Sigmoid colon (tissue), 4 donors: ENCODE data around the gene ST13.

ENCODE experiments used
- CTCF ChIP-seq, 4 experiments: fragments of 450-650 bp in 3 of 4; fragments of 200-600 bp in 1 of 4; IDR thresholded peaks; one replicate each; pipeline ENCODE4 v1.5.1; 2016 to 2019; ENCODE audit warnings: antibody characterized with exemption in 4 of 4, mild to moderate bottlenecking in 3 of 4, moderate library complexity in 2 of 4
- EP300 ChIP-seq, 4 donors: sonication (generic); formaldehyde crosslinking; IDR thresholded peaks; one replicate each; pipeline ENCODE4 v1.6.1; 2017; ENCODE audit warnings: antibody characterized with exemption in 4 of 4
- POLR2A ChIP-seq, 2 donors: fragments of 450-650 bp; IDR thresholded peaks; one replicate each; pipeline ENCODE4 v1.6.1; 2016; ENCODE audit warnings: antibody characterized with exemption in 2 of 2, mild to moderate bottlenecking in 2 of 2, moderate library complexity in 2 of 2
- POLR2AphosphoS5 ChIP-seq, 4 donors: sonication (generic); formaldehyde crosslinking; IDR thresholded peaks; one replicate each; pipeline ENCODE4 v1.6.1; 2017; ENCODE audit warnings: antibody characterized with exemption in 4 of 4

- TF ChIP-seq POLR2A (IDR thresholded peaks at IDR 0.05): no peak
- TF ChIP-seq CTCF (IDR thresholded peaks at IDR 0.05): no peak
- TF ChIP-seq POLR2AphosphoS5 (IDR thresholded peaks at IDR 0.05): no peak
- no peak for TF ChIP-seq EP300 (IDR thresholded peaks at IDR 0.05)
Observed at GRCh38 chr22:40782521-40782920, 73.9 kb downstream of the ST13 start.
